Gastrocnemius medialis (tissue), 4 donors: ENCODE measurements around the gene NR1D1. TPM values are rescaled to one million over a fixed set of nuclear protein-coding genes. Genes with fewer than 3 reads are reported as not detected.

ENCODE experiments used
- ATAC-seq, 2 donors: fragments of 150-250 bp; one replicate each; pipeline ENCODE4 v1.9.1; 2016
- DNase-seq, 2 donors: peaks; one replicate each; pipeline ENCODE4 v3.0.0-alpha.2; 2019
- H3K27ac ChIP-seq, 4 donors: fragments of 200-600 bp; sonication (generic); 1 replicate in 1 of 4; 2 replicates in 3 of 4; pipeline ENCODE4 v1.5.1; 2016 to 2018; ENCODE audit warnings: mild to moderate bottlenecking in 2 of 4, moderate library complexity in 1 of 4
- H3K27me3 ChIP-seq, 3 donors: fragments of 200-600 bp; sonication (generic) in 2 of 3; 1 replicate in 1 of 3; 2 replicates in 2 of 3; pipeline versions ENCODE4 v1.5.1 to v1.6.0; 2016 to 2019; ENCODE audit warnings: mild to moderate bottlenecking in 1 of 3, moderate library complexity in 1 of 3
- H3K36me3 ChIP-seq, 2 donors: fragments of 200-600 bp; sonication (generic) in 1 of 2; one replicate each; pipeline ENCODE4 v1.5.1; 2017 to 2018
- H3K4me1 ChIP-seq, 2 donors: fragments of 200-600 bp; sonication (generic) in 1 of 2; one replicate each; pipeline ENCODE4 v1.5.1; 2016 to 2017; ENCODE audit warnings: mild to moderate bottlenecking in 2 of 2
- H3K4me3 ChIP-seq, 4 donors: fragments of 200-600 bp; sonication (generic) in 3 of 4; 1 replicate in 1 of 4; 2 replicates in 3 of 4; pipeline ENCODE4 v1.5.1; 2016 to 2019; ENCODE audit warnings: mild to moderate bottlenecking in 2 of 4
- H3K9me3 ChIP-seq, 3 donors: fragments of 200-600 bp; sonication (generic) in 2 of 3; 1 replicate in 1 of 3; 2 replicates in 2 of 3; pipeline ENCODE4 v1.5.1; 2016 to 2019
- CTCF ChIP-seq, 5 experiments: fragments of 450-650 bp in 3 of 5; fragments of 200-600 bp in 2 of 5; sonication (generic) in 2 of 5; IDR thresholded peaks in 4 of 5; conservative IDR thresholded peaks in 1 of 5; 1 replicate in 4 of 5; 2 replicates in 1 of 5; pipeline ENCODE4 v1.5.1; 2016 to 2019; ENCODE audit warnings: antibody characterized with exemption in 5 of 5, mild to moderate bottlenecking in 3 of 5, moderate library complexity in 3 of 5
- POLR2A ChIP-seq, 2 donors: fragments of 450-650 bp; IDR thresholded peaks; one replicate each; pipeline ENCODE4 v1.6.1; 2017; ENCODE audit warnings: antibody characterized with exemption in 2 of 2, mild to moderate bottlenecking in 2 of 2, moderate library complexity in 2 of 2
- in situ Hi-C, 4 donors: fragments of 200-750 bp; cut with MboI; loops; one replicate each; pipeline versions ENCODE4 v1.15.0 to v1.8.0; 2017; ENCODE audit warnings: low sequenced_read_pairs in 4 of 4
- intact Hi-C: fragments of 100-400 bp; cut with DNase I; formaldehyde crosslinking; loops from one replicate; pipeline ENCODE4 v1.15.1; 2023; ENCODE audit warnings: low total_unique reads
- total RNA-seq, 4 donors: library from RNA; depleted of rRNA; stranded (reverse); fragments of >200 nt; gene quantifications; one replicate each; pipeline versions ENCODE4 v1.1.0 to v1.2.3, GENCODE V29; 2016

The NR1D1 gene
- total RNA-seq, 4 donors from 2014 or later: 16.0 to 34.2 (median 18.3) TPM

DNA sequence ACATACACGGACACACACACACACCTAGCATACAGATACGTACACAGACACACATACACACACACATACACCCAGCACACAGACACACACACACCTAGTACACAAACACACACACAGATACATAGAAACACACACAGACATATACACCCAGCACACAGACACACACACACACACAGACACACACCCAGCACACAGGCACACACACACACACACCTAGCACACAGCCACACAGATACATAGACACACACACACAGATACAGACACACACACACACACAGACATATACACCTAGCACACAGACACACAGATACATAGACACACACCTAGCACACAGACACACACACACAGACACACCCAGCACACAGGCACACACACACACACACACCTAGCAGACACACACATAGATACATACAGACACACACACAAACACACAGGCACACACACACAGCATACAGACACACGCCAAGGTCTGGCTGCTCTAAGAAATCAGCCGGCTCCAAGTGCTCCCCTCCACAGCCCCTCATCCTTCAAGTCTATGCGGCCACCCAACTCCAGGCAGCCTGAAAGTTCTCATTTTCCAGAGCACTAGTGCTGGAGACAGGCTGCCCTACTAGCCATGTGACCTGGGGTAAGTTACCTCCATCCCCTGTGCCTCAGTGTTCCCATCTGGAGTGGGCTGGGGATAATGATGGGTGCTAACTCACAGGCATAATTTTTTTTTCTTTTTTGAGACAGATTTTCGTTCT is 13.2 kb downstream of the NR1D1 start:
- in situ Hi-C loops: no loop called here
- no peaks in the 10 kb centered on the region for H3K27me3 ChIP-seq
- TF ChIP-seq POLR2A (IDR thresholded peaks at IDR 0.05) (no peak), CTCF (IDR thresholded peaks at IDR 0.05 in 4 of 5, conservative IDR thresholded peaks at IDR 0.05 in 1 of 5) (no peak)
- intact Hi-C loops: loop anchor here (2.0 kb wide), 1 partner anchor 74 kb away; no protein-coding TSS in a partner anchor
- H3K9me3 ChIP-seq: no peaks in the 10 kb centered on the region
- no peak for ATAC-seq
- peaks cover 0 to 64% of the 10 kb centered on the region in 2 donors for H3K36me3 ChIP-seq
- DNase-seq: no peak
- peaks cover 26 to 28% of the 10 kb centered on the region in 2 donors for H3K4me1 ChIP-seq
- H3K27ac ChIP-seq: peak overlapping the region; percentile 69 to 98 (median 84)
- no peak overlapping the region for H3K4me3 ChIP-seq

GRCh38 chr17:40086150-40087044 is 14.0 kb downstream of the NR1D1 start:
- H3K27ac ChIP-seq: peak overlapping the region; percentile 69 to 98 (median 84)
- DNase-seq (peak in 1 of 2 donors; percentile 62), ATAC-seq (peak; percentile 56 to 62)
- in situ Hi-C loops (no loop called here), intact Hi-C loops (loop anchor here (1.0 to 2.0 kb wide), 2 partner anchors 24 to 74 kb away; partner anchors contain the start of gene THRA)
- peaks cover 0 to 64% of the 10 kb centered on the region in 2 donors for H3K36me3 ChIP-seq
- TF ChIP-seq CTCF (IDR thresholded peaks at IDR 0.05 in 4 of 5, conservative IDR thresholded peaks at IDR 0.05 in 1 of 5) (peak; percentile 95 to 97 (median 96)), POLR2A (IDR thresholded peaks at IDR 0.05) (no peak)
- H3K4me3 ChIP-seq: no peak overlapping the region
- no peaks in the 10 kb centered on the region for H3K27me3 ChIP-seq
- H3K4me1 ChIP-seq: peaks cover 18 to 19% of the 10 kb centered on the region in 2 donors
- H3K9me3 ChIP-seq: no peaks in the 10 kb centered on the region

DNA sequence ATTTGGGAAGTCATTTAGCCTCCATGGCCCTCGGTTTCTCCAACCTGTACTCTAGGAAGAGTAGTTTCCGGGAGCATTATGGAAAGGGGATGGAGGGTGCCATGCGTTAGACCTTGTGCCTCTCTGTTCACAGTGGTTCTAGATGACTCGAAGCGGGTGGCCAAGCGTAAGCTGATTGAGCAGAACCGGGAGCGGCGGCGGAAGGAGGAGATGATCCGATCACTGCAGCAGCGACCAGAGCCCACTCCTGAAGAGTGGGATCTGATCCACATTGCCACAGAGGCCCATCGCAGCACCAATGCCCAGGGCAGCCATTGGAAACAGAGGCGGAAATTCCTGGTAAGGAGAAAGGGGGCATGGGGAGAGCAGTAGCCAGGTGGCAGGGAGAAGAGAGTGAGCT is 15.9 kb downstream of the NR1D1 start:
- DNase-seq (no peak), ATAC-seq (no peak)
- Histone ChIP-seq H3K4me3 (no peak overlapping the region), H3K4me1 (peaks cover 7 to 9% of the 10 kb centered on the region in 2 donors), H3K27me3 (no peaks in the 10 kb centered on the region), H3K9me3 (no peaks in the 10 kb centered on the region), H3K36me3 (peaks cover 0 to 60% of the 10 kb centered on the region in 2 donors), H3K27ac (peak overlapping the region; percentile 51 to 98 (median 54))
- no peak for TF ChIP-seq CTCF (IDR thresholded peaks at IDR 0.05 in 4 of 5, conservative IDR thresholded peaks at IDR 0.05 in 1 of 5)
- no peak for TF ChIP-seq POLR2A (IDR thresholded peaks at IDR 0.05)
- in situ Hi-C loops (no loop called here), intact Hi-C loops (no loop called here)

DNA sequence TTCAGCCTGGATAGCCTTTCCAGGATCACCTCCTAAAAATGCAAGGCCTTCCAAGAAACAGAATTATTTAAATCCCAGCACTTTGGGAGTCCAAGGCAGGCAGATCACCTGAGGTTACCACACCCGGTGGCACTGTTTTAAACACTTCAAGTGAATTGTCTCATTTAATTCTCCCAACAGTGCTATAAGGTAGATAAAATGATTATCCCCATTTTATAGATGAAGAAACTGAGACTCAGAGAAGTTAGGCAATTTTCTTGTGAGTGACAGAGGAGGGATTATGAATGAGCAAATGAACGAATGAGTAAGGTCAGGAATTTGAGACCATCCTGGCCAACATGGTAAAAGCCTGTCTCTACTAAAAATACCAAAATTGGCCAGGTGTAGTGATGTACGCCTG is 20.8 kb downstream of the NR1D1 start:
- peak overlapping the region; percentile 1 to 98 (median 16) for H3K27ac ChIP-seq

More for the DNA sequence above, 20.8 kb downstream of the NR1D1 start:
- Histone ChIP-seq H3K36me3 (peaks cover 0 to 32% of the 10 kb centered on the region in 2 donors), H3K4me3 (no peak overlapping the region), H3K4me1 (peaks cover 23 to 32% of the 10 kb centered on the region in 2 donors), H3K27me3 (no peaks in the 10 kb centered on the region), H3K9me3 (no peaks in the 10 kb centered on the region)
- DNase-seq (no peak), ATAC-seq (no peak)
- in situ Hi-C loops: no loop called here
- no peak for TF ChIP-seq POLR2A (IDR thresholded peaks at IDR 0.05)
- no peak for TF ChIP-seq CTCF (IDR thresholded peaks at IDR 0.05 in 4 of 5, conservative IDR thresholded peaks at IDR 0.05 in 1 of 5)
- intact Hi-C loops: no loop called here
